Prostate gland (tissue), 2 donors: ENCODE data around the gene VAV1.

ENCODE experiments used
- POLR2A ChIP-seq: fragments of 450-650 bp; IDR thresholded peaks from one replicate; pipeline ENCODE4 v1.6.1; 2016; ENCODE audit warnings: antibody characterized with exemption, mild to moderate bottlenecking
- TF ChIP-seq, protein P1 (sequence below), 4 experiments: fragments of 200-600 bp in 2 of 4; fragments of 450-650 bp in 2 of 4; sonication (generic) in 2 of 4; IDR thresholded peaks; 1 replicate in 3 of 4; 2 replicates in 1 of 4; pipeline ENCODE4 v1.5.1; 2016 to 2019; ENCODE audit warnings: antibody characterized with exemption in 4 of 4, mild to moderate bottlenecking in 2 of 4, moderate library complexity in 2 of 4

DNA sequence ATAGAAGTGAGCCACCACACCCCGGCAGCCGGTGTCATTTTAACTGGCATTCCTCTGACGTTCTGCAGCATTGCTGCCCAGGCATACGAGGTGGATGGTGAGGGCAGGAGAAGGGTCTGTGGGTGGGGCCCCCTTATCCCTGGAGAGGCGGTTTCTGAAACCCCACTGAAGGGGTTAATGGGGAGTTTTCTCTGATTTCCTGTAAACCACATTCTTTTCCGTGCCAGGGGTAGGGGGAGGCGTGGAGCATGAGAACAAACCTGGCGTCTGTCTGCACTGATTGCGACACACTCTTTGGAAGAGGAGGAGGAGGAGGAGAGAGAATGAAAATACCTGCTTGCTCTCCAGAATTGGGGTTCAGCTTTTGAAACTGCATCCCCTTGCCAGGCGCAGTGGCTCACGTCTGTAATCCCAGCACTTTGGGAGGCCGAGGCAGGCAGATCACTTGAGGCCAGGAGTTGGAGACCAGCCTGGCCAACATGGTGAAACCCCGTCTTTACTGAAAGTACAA, 49.3 kb upstream of the VAV1 start:
- TF ChIP-seq, protein P1, sequence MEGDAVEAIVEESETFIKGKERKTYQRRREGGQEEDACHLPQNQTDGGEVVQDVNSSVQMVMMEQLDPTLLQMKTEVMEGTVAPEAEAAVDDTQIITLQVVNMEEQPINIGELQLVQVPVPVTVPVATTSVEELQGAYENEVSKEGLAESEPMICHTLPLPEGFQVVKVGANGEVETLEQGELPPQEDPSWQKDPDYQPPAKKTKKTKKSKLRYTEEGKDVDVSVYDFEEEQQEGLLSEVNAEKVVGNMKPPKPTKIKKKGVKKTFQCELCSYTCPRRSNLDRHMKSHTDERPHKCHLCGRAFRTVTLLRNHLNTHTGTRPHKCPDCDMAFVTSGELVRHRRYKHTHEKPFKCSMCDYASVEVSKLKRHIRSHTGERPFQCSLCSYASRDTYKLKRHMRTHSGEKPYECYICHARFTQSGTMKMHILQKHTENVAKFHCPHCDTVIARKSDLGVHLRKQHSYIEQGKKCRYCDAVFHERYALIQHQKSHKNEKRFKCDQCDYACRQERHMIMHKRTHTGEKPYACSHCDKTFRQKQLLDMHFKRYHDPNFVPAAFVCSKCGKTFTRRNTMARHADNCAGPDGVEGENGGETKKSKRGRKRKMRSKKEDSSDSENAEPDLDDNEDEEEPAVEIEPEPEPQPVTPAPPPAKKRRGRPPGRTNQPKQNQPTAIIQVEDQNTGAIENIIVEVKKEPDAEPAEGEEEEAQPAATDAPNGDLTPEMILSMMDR (IDR thresholded peaks at IDR 0.05), result no peak
- peak; percentile 15 for TF ChIP-seq POLR2A
